ENCODE measurements around the gene CHST8. TPM values are rescaled to one million over a fixed set of nuclear protein-coding genes. Genes with fewer than 3 reads are reported as not detected.

The CHST8 gene
- total and polyA plus RNA-seq, 2 of the 13 experiments (the other 11 are each of a cell fraction or from before 2014, with no cell fraction given) = not detected

DNA sequence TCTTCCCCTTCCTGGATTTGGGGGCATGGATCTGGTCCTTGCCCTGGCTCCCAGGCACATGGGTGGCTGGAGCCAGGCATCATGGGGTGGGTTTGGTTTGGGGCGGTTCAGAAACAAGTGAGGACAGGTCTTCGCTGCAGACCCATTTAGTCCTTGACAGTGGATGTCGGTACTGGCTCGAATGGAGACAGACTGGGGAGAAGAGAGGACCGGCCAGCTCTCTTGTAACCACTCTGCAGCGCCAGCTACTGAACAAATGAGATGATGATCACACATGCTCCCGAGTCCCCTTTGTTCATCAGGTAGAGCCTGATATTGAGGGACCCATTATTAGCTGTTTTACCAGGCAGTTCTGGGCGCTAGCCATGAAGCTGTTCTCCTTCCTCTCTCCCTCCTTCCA is 64.5 kb downstream of the CHST8 start:
- CTCF ChIA-PET (ENCODE audit: low intra/inter-chr PET ratio, low total read pairs) = no interaction called here
- POLR2A ChIA-PET = no interaction called here
- BruUV-seq (replicated peaks) = no TSS peak
- H3K9ac ChIP-seq (ENCODE audit: insufficient read depth, low read depth, low read length) = no peak overlapping the region
- H3K9me3 ChIP-seq (ENCODE audit: low read length) = no peaks in the 10 kb centered on the region
- no peak overlapping the region for H2AFZ ChIP-seq (ENCODE audit: low read length)
- peaks cover 8% of the 10 kb centered on the region; the same call in 1 of the 2 replicates for H4K20me1 ChIP-seq (ENCODE audit: insufficient read depth, low read length)
- no peak overlapping the region for H3K27ac ChIP-seq (ENCODE audit: extremely low read length, insufficient read depth, low read length)
- ATAC-seq (no peak), DNase-seq (ENCODE audit: low spot score) (no peak), FAIRE-seq (no peak)
- no peaks in the 10 kb centered on the region for H3K79me2 ChIP-seq (ENCODE audit: insufficient read depth, low read length)
- H3K36me3 ChIP-seq (replicated peaks in 1 of 2; ENCODE audit: control insufficient read depth in 1 of 2, insufficient read depth in 2 of 2, low read length in 2 of 2) = no peaks in the 10 kb centered on the region
- in situ Hi-C loops (cut with HindIII; ENCODE audit: extremely low pct_ligation_motif_present, low pct_unique_long_range_greater_than_20kb) (no loop called here), intact Hi-C loops (cut with micrococcal nuclease; ENCODE audit: unreplicated experiment) (no loop called here)
- peaks cover 3 to 39% of the 10 kb centered on the region in 2 experiments; a peak in 4 of 5 replicates for H3K27me3 ChIP-seq (ENCODE audit: control insufficient read depth in 1 of 2, insufficient read depth in 2 of 2, low read length in 2 of 2)
- H3K4me2 ChIP-seq (ENCODE audit: low read depth, low read length) = no peak overlapping the region
- H3K4me3 ChIP-seq (replicated peaks in 1 of 3; ENCODE audit: insufficient read depth in 1 of 3, low read depth in 2 of 3, low read length in 3 of 3) = no peak overlapping the region
- 40% methylated on average over 4 of the region's 8 CpGs for WGBS (ENCODE audit: low lambda C conversion rate)
- H3K4me1 ChIP-seq (ENCODE audit: insufficient read depth, low read length) = no peaks in the 10 kb centered on the region
- TF ChIP-seq ZNF713 (CRISPR knock-in tag; IDR thresholded peaks at IDR 0.05) (no peak), PHF20 (CRISPR knock-in tag; IDR thresholded peaks at IDR 0.05) (no peak), FOXC1 (CRISPR knock-in tag; IDR thresholded peaks at IDR 0.05; ENCODE audit: borderline replicate concordance) (no peak), ATF7-NPFF (CRISPR knock-in tag; IDR thresholded peaks at IDR 0.05; ENCODE audit: low read depth) (no peak), ZNF510 (CRISPR knock-in tag; IDR thresholded peaks at IDR 0.05; ENCODE audit: low read depth) (no peak), HNRNPUL1 (IDR thresholded peaks at IDR 0.05; ENCODE audit: low read depth, low read length) (no peak), GTF2F1 (IDR thresholded peaks at IDR 0.05; ENCODE audit: low read length) (no peak), SRSF9 (IDR thresholded peaks at IDR 0.05; ENCODE audit: borderline replicate concordance, insufficient read depth, low read depth, low read length, poor library complexity, severe bottlenecking) (no peak), ZZZ3 (CRISPR knock-in tag; IDR thresholded peaks at IDR 0.05; ENCODE audit: borderline replicate concordance) (no peak)
- TF ChIP-seq, protein P1, sequence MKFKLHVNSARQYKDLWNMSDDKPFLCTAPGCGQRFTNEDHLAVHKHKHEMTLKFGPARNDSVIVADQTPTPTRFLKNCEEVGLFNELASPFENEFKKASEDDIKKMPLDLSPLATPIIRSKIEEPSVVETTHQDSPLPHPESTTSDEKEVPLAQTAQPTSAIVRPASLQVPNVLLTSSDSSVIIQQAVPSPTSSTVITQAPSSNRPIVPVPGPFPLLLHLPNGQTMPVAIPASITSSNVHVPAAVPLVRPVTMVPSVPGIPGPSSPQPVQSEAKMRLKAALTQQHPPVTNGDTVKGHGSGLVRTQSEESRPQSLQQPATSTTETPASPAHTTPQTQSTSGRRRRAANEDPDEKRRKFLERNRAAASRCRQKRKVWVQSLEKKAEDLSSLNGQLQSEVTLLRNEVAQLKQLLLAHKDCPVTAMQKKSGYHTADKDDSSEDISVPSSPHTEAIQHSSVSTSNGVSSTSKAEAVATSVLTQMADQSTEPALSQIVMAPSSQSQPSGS (CRISPR knock-in tag; IDR thresholded peaks at IDR 0.05) = no peak
- TF ChIP-seq, protein P2, sequence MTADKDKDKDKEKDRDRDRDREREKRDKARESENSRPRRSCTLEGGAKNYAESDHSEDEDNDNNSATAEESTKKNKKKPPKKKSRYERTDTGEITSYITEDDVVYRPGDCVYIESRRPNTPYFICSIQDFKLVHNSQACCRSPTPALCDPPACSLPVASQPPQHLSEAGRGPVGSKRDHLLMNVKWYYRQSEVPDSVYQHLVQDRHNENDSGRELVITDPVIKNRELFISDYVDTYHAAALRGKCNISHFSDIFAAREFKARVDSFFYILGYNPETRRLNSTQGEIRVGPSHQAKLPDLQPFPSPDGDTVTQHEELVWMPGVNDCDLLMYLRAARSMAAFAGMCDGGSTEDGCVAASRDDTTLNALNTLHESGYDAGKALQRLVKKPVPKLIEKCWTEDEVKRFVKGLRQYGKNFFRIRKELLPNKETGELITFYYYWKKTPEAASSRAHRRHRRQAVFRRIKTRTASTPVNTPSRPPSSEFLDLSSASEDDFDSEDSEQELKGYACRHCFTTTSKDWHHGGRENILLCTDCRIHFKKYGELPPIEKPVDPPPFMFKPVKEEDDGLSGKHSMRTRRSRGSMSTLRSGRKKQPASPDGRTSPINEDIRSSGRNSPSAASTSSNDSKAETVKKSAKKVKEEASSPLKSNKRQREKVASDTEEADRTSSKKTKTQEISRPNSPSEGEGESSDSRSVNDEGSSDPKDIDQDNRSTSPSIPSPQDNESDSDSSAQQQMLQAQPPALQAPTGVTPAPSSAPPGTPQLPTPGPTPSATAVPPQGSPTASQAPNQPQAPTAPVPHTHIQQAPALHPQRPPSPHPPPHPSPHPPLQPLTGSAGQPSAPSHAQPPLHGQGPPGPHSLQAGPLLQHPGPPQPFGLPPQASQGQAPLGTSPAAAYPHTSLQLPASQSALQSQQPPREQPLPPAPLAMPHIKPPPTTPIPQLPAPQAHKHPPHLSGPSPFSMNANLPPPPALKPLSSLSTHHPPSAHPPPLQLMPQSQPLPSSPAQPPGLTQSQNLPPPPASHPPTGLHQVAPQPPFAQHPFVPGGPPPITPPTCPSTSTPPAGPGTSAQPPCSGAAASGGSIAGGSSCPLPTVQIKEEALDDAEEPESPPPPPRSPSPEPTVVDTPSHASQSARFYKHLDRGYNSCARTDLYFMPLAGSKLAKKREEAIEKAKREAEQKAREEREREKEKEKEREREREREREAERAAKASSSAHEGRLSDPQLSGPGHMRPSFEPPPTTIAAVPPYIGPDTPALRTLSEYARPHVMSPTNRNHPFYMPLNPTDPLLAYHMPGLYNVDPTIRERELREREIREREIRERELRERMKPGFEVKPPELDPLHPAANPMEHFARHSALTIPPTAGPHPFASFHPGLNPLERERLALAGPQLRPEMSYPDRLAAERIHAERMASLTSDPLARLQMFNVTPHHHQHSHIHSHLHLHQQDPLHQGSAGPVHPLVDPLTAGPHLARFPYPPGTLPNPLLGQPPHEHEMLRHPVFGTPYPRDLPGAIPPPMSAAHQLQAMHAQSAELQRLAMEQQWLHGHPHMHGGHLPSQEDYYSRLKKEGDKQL (CRISPR knock-in tag; IDR thresholded peaks at IDR 0.05; ENCODE audit: low read depth) = no peak
- TF ChIP-seq, protein P3, sequence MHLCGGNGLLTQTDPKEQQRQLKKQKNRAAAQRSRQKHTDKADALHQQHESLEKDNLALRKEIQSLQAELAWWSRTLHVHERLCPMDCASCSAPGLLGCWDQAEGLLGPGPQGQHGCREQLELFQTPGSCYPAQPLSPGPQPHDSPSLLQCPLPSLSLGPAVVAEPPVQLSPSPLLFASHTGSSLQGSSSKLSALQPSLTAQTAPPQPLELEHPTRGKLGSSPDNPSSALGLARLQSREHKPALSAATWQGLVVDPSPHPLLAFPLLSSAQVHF (CRISPR knock-in tag; IDR thresholded peaks at IDR 0.05) = no peak
- TF ChIP-seq, protein P4, sequence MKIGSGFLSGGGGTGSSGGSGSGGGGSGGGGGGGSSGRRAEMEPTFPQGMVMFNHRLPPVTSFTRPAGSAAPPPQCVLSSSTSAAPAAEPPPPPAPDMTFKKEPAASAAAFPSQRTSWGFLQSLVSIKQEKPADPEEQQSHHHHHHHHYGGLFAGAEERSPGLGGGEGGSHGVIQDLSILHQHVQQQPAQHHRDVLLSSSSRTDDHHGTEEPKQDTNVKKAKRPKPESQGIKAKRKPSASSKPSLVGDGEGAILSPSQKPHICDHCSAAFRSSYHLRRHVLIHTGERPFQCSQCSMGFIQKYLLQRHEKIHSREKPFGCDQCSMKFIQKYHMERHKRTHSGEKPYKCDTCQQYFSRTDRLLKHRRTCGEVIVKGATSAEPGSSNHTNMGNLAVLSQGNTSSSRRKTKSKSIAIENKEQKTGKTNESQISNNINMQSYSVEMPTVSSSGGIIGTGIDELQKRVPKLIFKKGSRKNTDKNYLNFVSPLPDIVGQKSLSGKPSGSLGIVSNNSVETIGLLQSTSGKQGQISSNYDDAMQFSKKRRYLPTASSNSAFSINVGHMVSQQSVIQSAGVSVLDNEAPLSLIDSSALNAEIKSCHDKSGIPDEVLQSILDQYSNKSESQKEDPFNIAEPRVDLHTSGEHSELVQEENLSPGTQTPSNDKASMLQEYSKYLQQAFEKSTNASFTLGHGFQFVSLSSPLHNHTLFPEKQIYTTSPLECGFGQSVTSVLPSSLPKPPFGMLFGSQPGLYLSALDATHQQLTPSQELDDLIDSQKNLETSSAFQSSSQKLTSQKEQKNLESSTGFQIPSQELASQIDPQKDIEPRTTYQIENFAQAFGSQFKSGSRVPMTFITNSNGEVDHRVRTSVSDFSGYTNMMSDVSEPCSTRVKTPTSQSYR (CRISPR knock-in tag; IDR thresholded peaks at IDR 0.05; ENCODE audit: borderline replicate concordance) = no peak

Measured in HepG2 (cell line).